TTC549 (cell line): ENCODE results near the gene RECK.
"Not testable (repeated sequence)": the region's sequence is repeated elsewhere in the genome, so short reads cannot be mapped to it uniquely, and the experiment has no call there.

ENCODE experiments used
- FAIRE-seq: peaks from 2 replicates; lab custom pipeline; 2012; peaks lifted over from hg19 to GRCh38; lab: Jason Lieb, UNC

The RECK gene

DNA sequence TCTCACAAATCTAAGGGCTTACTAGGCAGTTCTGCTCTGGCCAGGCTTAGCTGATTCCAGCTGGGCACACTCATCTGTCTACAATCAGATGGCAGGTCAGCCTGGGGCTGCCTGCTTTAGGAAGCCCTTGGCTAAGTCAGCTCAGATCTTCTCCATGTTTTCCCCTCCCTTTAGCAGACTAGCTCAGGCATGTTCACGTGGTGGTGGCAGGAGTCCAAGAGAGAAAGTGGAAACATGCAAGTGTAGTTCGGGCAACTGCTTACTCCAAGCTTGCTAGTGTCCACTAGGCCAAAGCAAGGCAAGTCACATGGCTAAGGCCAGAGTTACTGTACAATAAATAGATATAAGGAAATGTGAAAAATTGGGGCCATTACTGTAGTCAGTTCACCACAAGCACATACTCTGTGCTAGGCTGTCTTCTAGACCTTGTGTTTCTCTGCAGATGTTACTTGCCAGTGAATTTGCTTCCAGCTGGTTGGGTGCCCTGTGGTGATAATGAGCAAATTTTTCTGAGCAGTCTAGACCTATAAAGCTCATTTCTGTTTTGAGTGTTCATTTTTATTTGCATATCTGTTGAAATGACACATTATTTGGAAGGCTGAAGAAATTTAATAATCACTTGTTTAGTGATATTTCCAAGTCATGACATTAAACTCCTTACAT is 38.3 kb downstream of the RECK start:
- FAIRE-seq = no peak

DNA sequence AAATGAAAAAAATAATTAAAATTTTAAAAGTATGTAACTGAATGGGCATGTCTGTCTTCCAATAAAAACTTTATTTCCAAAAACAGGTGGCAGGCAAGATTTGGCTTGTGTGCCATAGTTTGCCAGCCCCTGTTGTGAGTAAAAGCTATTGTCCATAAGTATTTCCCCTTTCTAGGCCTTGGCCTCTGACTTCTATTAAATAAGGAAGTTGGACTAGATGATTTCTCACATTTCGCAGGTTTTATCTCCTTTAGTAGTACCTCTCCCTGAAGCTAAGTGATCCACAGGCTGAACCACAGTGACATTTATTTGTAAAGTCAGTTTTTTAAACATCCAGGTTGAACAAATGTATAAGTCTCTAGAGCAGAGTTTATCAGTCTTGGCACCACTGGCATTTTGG is 41.3 kb downstream of the RECK start:
- FAIRE-seq = no peak

- FAIRE-seq = no peak
Observed at GRCh38 chr9:36080519-36080918, 43.8 kb downstream of the RECK start.

GRCh38 chr9:36082931-36083330 is 46.2 kb downstream of the RECK start:
- no peak for FAIRE-seq

DNA sequence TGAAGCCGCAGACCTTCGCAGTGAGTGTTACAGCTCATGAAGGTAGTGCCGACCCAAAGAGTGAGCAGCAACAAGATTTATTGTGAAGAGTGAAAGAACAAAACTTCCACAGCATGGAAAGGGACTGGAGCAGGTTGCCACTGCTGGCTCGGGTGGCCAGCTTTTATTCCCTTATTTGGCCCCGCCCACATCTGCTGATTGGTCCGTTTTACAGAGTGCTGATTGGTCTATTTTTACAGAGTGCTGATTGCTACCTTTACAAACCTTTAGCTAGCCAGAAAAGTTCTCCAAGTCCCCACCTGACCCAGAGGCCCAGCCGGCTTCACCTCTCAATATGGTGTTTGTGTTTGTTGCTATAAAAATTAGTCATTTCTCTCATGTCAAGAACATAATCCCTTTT is 49.7 kb downstream of the RECK start:
- no peak for FAIRE-seq

DNA sequence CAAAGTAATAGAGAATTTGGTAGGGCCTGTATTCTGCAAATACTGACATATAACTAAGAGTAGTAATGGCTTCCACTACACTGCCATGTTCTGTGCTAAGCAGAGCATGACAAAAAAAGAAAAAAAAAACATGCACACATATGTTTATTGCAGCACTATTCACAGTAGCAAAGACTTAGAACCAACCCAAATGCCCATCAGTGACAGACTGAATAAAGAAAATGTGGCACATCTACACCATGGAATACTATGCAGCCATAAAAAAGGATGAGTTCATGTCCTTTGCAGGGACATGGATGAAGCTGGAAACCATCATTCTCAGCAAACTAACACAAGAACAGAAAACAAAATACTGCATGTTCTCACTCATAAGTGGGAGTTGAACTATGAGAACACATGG is 50.3 kb downstream of the RECK start:
- not testable (repeated sequence) for FAIRE-seq

GRCh38 chr9:36088020-36088419 is 51.3 kb downstream of the RECK start:
- no peak for FAIRE-seq

- peak; percentile 22 for FAIRE-seq
Observed at GRCh38 chr9:36091026-36091953, 54.6 kb downstream of the RECK start.

DNA sequence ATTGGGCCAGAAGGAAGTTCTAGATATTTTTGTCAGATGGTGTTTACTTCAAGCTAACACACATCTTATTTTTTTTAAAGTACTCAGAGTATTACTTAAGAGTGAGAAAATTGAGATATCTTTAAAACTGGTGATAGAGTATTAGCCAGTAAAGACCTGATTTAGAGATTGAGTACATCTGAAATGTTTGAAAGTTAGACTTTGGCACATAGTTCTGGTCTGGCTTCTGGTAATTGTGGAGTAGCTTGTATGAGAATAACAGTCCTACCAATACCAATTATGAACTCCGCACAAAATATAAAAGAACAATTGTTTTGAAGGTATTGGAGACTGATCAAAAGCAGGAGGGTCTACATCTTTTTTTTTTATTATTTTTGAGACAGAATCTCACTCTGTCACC is 55.3 kb downstream of the RECK start:
- no peak for FAIRE-seq

DNA sequence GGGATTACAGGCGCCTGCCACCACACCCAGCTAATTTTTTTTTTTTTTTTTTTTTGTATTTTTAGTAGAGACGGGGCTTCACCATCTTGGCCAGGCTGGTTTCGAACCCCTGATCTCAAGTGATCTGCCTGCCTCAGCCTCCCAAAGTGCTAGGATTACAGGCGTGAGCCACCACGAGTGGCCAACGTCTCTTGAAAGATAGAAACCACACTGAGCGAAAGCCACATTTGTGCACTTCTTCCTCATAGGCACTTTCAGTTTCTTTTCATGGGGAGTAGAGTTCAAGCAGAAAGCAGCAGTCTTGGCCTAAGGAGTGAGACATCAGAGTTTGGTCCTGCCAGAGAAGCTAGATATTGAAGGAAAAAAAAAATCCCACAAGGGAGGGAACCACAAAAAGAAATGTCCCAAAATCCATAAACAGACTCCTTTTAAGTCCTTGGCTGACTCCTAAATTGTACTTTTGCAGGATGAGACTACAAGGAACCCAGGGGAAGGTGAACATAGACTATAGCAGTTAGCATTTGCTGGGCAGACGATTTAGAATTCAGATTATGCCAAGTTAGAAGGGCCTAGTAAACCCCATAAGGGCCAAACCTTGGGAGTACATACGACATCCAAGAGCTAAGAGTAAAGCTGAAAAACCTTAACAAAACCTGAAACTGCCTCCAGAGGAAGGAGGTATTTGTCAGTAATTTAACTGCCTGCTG is 55.9 kb downstream of the RECK start:
- no peak for FAIRE-seq

- FAIRE-seq = no peak
Observed at GRCh38 chr9:36093384-36093783, 56.7 kb downstream of the RECK start.

DNA sequence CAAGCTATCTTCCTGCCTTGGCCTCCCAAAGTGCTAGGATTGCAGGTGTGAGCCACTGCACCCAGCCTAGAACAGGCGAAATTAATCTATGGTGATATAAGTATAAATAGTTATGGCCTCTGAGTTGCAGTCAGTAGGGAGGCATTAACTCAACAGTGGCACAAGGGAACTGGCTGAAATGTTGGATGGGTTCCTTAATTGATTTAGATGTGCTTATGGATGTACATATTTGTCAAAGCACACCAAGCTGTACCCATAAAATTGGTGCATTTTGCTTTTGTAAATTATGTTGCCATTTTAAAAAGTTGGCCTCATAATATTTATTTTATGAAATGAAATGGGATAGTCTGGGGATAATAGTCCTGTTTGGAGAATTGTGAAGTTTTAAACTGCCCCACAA is 63.0 kb downstream of the RECK start:
- FAIRE-seq = no peak

DNA sequence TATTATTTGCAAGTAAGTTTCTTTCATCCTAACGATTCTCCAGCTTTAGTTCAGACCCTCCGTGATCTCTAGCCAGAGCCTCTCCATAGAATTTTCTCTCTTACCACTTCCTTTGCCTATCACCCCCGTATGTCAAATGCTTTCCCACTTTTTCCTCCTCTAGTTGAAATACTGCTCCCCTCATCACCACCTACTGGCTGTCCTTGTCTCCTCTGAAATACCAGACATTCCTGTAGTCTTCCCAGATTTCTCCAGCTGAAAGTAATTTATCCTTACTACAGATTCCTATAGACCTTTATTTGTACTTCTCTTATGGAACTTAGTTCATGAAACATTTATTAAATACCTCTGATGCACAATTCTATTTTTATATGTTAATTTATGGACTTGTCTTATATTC is 63.8 kb downstream of the RECK start:
- no peak for FAIRE-seq

GRCh38 chr9:36101916-36102741 is 65.4 kb downstream of the RECK start:
- no peak for FAIRE-seq

DNA sequence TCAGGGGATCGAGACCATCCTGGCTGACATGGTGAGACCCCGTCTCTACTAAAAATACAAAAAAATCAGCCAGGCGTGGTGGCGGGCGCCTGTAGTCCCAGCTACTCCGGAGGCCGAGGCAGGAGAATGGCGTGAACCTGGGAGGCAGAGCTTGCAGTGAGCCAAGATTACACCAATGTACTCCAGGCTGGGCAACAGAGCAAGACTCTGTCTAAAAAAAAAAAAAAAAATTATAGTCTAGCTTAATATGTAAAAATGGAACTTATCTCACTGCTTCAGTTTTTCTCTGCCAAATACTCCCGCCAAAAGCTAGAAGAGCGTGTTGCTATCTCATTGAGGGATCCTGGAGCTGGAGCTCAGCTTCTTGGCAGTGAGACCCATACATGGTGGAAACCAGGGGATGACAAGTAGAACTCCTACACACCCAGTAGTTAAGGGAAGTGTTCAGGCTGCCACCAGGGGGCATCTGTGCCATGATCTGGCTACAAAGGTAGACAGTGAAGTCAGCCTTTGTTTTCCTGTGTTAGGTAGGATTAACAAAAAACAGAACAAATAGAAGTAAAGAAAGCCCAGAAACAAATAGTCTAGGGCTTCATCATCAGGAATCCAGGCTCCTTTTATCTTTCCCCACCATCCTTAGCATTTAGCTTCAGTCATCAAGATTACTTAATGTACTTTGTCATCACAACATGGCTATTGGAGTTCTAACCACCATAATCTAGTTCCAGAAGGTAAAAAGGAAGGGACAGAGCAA is 66.2 kb downstream of the RECK start:
- peak; percentile 64 for FAIRE-seq

GRCh38 chr9:36109071-36109470 is 72.4 kb downstream of the RECK start:
- FAIRE-seq = no peak

GRCh38 chr9:36110434-36110833 is 73.7 kb downstream of the RECK start:
- no peak for FAIRE-seq

DNA sequence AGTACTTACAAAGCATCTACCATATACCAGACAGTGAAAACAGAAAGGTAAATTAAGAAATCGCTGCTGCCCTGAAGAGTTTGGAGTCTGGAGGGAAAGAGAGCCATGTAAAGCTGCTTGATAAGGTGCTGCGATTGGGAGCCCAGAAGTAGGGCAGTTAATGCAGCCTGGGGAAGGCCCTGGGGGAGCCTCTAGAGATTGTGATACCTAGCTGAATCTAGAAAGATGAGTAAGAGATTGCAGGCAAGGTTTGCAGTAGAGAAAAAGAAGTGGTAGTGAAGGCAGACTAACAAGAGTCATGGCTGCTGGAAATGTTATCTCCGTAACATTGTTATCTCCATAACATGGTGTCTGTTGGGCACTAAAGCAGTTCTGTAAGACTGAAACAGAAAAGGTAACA is 75.8 kb downstream of the RECK start:
- FAIRE-seq = no peak

DNA sequence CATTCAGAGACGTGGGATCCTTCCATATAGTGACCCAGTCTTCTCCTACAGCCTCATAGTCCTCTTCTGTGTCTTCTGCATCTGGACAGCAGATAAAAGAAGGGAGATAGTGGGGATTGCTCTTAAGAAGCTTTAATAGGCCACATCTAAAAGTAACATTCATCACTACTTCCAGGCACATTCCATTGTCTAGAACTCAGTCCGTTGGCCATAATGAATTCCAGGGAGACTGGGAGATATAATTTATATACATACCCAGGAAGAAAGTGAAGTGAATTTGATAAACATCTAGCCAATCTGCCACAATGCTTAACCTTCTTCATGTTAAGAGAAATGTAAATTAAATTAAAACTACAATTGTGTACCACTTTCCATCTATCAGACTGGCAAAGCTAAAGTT is 77.3 kb downstream of the RECK start:
- no peak for FAIRE-seq

- FAIRE-seq = no peak
Observed at GRCh38 chr9:36116593-36116992, 79.9 kb downstream of the RECK start.

DNA sequence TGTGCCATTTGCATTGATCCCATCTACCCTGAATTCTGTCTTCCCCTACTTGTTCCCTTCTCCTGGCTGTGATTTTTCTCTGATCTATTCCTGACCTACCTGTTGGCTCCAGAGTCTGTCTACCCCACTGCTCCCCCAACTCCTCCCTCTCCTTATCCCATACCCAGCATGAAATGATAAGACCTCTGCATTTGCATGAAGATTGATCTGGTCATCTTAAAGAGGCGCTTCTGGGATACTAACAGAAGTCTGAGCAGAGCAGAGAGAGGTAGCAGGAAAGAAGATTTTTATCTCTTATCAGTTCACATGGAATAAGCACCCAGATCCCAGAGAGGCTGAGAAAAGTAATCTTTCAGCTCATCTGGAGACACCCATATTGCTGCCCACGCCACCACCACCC is 81.5 kb downstream of the RECK start:
- FAIRE-seq = no peak

GRCh38 chr9:36118706-36119105 is 82.0 kb downstream of the RECK start:
- no peak for FAIRE-seq
